ENCODE results near the gene C6orf89. TPM values are rescaled to one million over a fixed set of nuclear protein-coding genes. Genes with fewer than 3 reads are reported as not detected.

C6orf89 gene
- total RNA-seq, 1 experiment from 2014 or later, result 22.6 TPM

- intact Hi-C loops (cut with micrococcal nuclease; ENCODE audit: unreplicated experiment), result no loop called here
- ChIA-PET CTCF (no interaction called here), POLR2A (ENCODE audit: low non-redundant PET) (no interaction called here)
- no peaks in the 10 kb centered on the region for H3K36me3 ChIP-seq (ENCODE audit: insufficient read depth, low read length, poor library complexity, severe bottlenecking)
- no peak for DNase-seq (ENCODE audit: low spot score)
- no peak overlapping the region for H3K27ac ChIP-seq (ENCODE audit: low read depth, low read length, poor library complexity, severe bottlenecking)
- H3K27me3 ChIP-seq (replicated peaks; ENCODE audit: insufficient read depth, low read depth, low read length, poor library complexity), result no peaks in the 10 kb centered on the region
- no peaks in the 10 kb centered on the region for H3K9me3 ChIP-seq (ENCODE audit: low read depth, low read length, poor library complexity, severe bottlenecking)
- no peak for TF ChIP-seq CTCF (conservative IDR thresholded peaks at IDR 0.05; ENCODE audit: low read depth, low read length)
- no peak for TF ChIP-seq EZH2 (IDR thresholded peaks at IDR 0.05; ENCODE audit: borderline replicate concordance, low read depth, low read length, poor library complexity, severe bottlenecking)
- no peaks in the 10 kb centered on the region for H3K4me1 ChIP-seq (ENCODE audit: insufficient read depth, low read length, poor library complexity, severe bottlenecking)
- BruUV-seq (replicated peaks), result no TSS peak
- no peak overlapping the region for H3K4me3 ChIP-seq (ENCODE audit: low read depth, low read length, poor library complexity, severe bottlenecking)
Observed at GRCh38 chr6:36906539-36907325, 21.0 kb downstream of the C6orf89 start.

GRCh38 chr6:36907781-36908180 lies 22.0 kb downstream of the C6orf89 start:
- Histone ChIP-seq H3K4me3 (ENCODE audit: low read depth, low read length, poor library complexity, severe bottlenecking) (no peak overlapping the region), H3K27me3 (replicated peaks; ENCODE audit: insufficient read depth, low read depth, low read length, poor library complexity) (no peaks in the 10 kb centered on the region), H3K36me3 (ENCODE audit: insufficient read depth, low read length, poor library complexity, severe bottlenecking) (no peaks in the 10 kb centered on the region), H3K4me1 (ENCODE audit: insufficient read depth, low read length, poor library complexity, severe bottlenecking) (no peaks in the 10 kb centered on the region), H3K9me3 (ENCODE audit: low read depth, low read length, poor library complexity, severe bottlenecking) (no peaks in the 10 kb centered on the region), H3K27ac (ENCODE audit: low read depth, low read length, poor library complexity, severe bottlenecking) (no peak overlapping the region)
- intact Hi-C loops (cut with micrococcal nuclease; ENCODE audit: unreplicated experiment), result no loop called here
- ChIA-PET CTCF (no interaction called here), POLR2A (ENCODE audit: low non-redundant PET) (no interaction called here)
- DNase-seq (ENCODE audit: low spot score), result no peak
- TF ChIP-seq CTCF (conservative IDR thresholded peaks at IDR 0.05; ENCODE audit: low read depth, low read length), result no peak
- no TSS peak for BruUV-seq (replicated peaks)

GRCh38 chr6:36908747-36909146 lies 23.0 kb downstream of the C6orf89 start:
- no peak for DNase-seq (ENCODE audit: low spot score)
- TF ChIP-seq EZH2 (IDR thresholded peaks at IDR 0.05; ENCODE audit: borderline replicate concordance, low read depth, low read length, poor library complexity, severe bottlenecking) (no peak), CTCF (conservative IDR thresholded peaks at IDR 0.05; ENCODE audit: low read depth, low read length) (no peak)
- H3K27ac ChIP-seq (ENCODE audit: low read depth, low read length, poor library complexity, severe bottlenecking), result no peak overlapping the region
- no TSS peak for BruUV-seq (replicated peaks)
- intact Hi-C loops (cut with micrococcal nuclease; ENCODE audit: unreplicated experiment), result no loop called here
- POLR2A ChIA-PET (ENCODE audit: low non-redundant PET), result no interaction called here
- H3K36me3 ChIP-seq (ENCODE audit: insufficient read depth, low read length, poor library complexity, severe bottlenecking), result no peaks in the 10 kb centered on the region
- CTCF ChIA-PET, result no interaction called here
- H3K9me3 ChIP-seq (ENCODE audit: low read depth, low read length, poor library complexity, severe bottlenecking), result no peaks in the 10 kb centered on the region
- no peaks in the 10 kb centered on the region for H3K4me1 ChIP-seq (ENCODE audit: insufficient read depth, low read length, poor library complexity, severe bottlenecking)
- H3K4me3 ChIP-seq (ENCODE audit: low read depth, low read length, poor library complexity, severe bottlenecking), result no peak overlapping the region
- no peaks in the 10 kb centered on the region for H3K27me3 ChIP-seq (replicated peaks; ENCODE audit: insufficient read depth, low read depth, low read length, poor library complexity)
